GM12873 (cell line): Measurements from ENCODE around the gene EPG5.
A peak's percentile ranks its signal among the peaks of the same experiment; 100 is the strongest.

Source experiments
- CTCF ChIP-seq: IDR thresholded peaks from 2 replicates; pipeline ENCODE4 v1.5.1; 2012; ENCODE audit warnings: low read depth, mild to moderate bottlenecking, moderate library complexity, low read length, control low read depth; ENCODE audit not compliant: insufficient read depth; ENCODE audit errors: missing control alignments

The EPG5 gene

GRCh38 chr18:45841060-45841764 lies 125.9 kb downstream of the EPG5 start:
- no peak for TF ChIP-seq CTCF

GRCh38 chr18:45839414-45840395 lies 127.4 kb downstream of the EPG5 start:
- TF ChIP-seq CTCF, result peak; percentile 50

- TF ChIP-seq CTCF, result no peak
These were observed 128.6 kb downstream of the EPG5 start for GRCh38 chr18:45838302-45839070.

GRCh38 chr18:45837283-45838070 lies 129.7 kb downstream of the EPG5 start:
- peak; percentile 27 for TF ChIP-seq CTCF

- TF ChIP-seq CTCF, result no peak
These were observed 130.6 kb downstream of the EPG5 start for GRCh38 chr18:45836242-45837205.

GRCh38 chr18:45835057-45835636 lies 132.0 kb downstream of the EPG5 start:
- no peak for TF ChIP-seq CTCF
